Measurements from ENCODE around the gene ZC3H7A.

- TF ChIP-seq CTCF (conservative IDR thresholded peaks at IDR 0.05; ENCODE audit: low read depth, low read length) (no peak), CEBPB (IDR thresholded peaks at IDR 0.05; ENCODE audit: low read depth, low read length) (no peak), MXI1 (IDR thresholded peaks at IDR 0.05; ENCODE audit: borderline replicate concordance, low read depth, low read length) (no peak), USF2 (IDR thresholded peaks at IDR 0.05; ENCODE audit: low read depth, low read length) (no peak), MAFK (IDR thresholded peaks at IDR 0.05; ENCODE audit: low read depth, low read length) (no peak), RFX5 (IDR thresholded peaks at IDR 0.05; ENCODE audit: low read depth, low read length) (no peak), RAD21 (IDR thresholded peaks at IDR 0.05; ENCODE audit: low read length) (no peak), FOS (IDR thresholded peaks at IDR 0.05; ENCODE audit: low read depth, low read length) (no peak), SMC3 (IDR thresholded peaks at IDR 0.05; ENCODE audit: low read depth, low read length) (no peak), POLR2A (IDR thresholded peaks at IDR 0.05; ENCODE audit: low read depth, low read length) (no peak), CHD1 (IDR thresholded peaks at IDR 0.05; ENCODE audit: low read depth, low read length) (no peak), BHLHE40 (IDR thresholded peaks at IDR 0.05; ENCODE audit: low read depth, low read length) (no peak), MAZ (IDR thresholded peaks at IDR 0.05; ENCODE audit: borderline replicate concordance, low read depth, low read length) (no peak)
Observed at GRCh38 chr16:11843861-11844260, 46.8 kb upstream of the ZC3H7A start.

Data from IMR-90 (cell line).